ENCODE data around the gene TIE1.

TIE1 gene

DNA sequence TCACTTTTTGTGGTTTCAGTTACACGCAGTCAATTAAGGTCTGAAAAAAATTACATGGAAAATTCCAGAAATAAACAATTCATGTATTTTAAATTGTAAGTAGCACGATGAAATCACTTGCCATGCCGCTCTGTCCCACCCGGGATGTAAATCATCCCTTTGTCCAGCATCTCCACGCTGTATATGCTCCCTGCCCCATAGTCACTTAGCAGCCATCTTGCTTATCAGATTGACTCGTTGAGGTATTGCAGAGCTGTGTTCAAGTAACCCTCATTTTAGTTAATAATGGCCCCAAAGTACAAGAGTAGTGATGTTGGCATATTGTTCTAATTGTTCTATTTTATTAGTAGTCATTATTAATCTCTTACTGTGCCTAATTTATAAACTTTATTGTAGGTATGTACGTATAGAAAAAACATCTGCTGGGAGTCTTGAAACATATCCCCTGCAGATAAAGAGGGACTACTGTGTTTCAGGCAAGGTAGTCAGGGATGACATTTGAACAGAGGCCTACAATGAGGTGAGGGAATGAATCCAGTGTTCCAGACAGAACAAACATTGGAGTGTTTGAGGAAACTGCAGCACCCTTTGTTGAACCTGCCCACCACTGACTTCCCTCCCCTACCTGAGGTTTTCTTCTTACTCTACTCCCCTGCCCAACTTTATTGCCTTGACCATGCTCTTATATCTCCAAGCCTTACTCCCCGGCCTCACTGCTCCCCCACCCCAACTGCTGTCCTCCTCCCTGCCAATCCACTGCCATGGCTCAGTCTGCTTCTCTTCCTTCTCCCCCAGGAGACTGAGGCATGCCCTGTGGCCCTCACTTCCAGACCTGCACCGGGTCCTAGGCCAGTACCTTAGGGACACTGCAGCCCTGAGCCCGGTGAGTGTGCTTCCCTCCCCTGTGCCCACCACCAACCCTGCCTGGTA lies 50.9 kb downstream of the TIE1 start:
- no peaks in the 10 kb centered on the region for H3K9me3 ChIP-seq (ENCODE audit: control insufficient read depth, low read length)
- no peaks in the 10 kb centered on the region for H3K36me3 ChIP-seq (ENCODE audit: control insufficient read depth, insufficient read depth, low read length)
- H3K27me3 ChIP-seq (ENCODE audit: control insufficient read depth, insufficient read depth, low read length, poor library complexity, severe bottlenecking), result no peaks in the 10 kb centered on the region
- H3K4me1 ChIP-seq (ENCODE audit: control insufficient read depth, insufficient read depth, low read length), result peaks cover 21% of the 10 kb centered on the region
- no peak overlapping the region for H3K27ac ChIP-seq (ENCODE audit: insufficient read depth, low read depth, low read length, poor library complexity, severe bottlenecking)
- H3K4me3 ChIP-seq (ENCODE audit: insufficient read depth, low read depth, low read length), result no peak overlapping the region
- WGBS, 2 experiments, result 94 to 95% methylated on average over 9 to 10 of the region's 10 CpGs

DNA sequence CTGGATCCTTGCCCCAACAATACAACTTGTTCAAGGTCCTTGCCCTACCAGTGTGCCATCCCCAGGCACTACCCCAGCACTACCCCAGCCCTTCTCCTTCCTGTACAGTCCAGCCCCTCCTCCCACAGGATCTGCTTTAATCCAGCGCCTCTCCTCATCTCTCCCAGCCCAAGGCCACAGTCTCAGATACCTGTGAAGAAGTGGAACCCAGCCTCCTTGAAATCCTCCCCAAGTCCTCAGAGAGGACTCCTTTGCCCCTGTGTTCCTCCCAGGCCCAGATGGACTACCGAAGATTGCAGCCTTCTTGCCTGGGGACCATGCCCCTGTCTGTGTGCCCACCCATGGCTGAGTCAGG lies 51.5 kb downstream of the TIE1 start:
- no peak overlapping the region for H3K27ac ChIP-seq (ENCODE audit: insufficient read depth, low read depth, low read length, poor library complexity, severe bottlenecking)
- peaks cover 18% of the 10 kb centered on the region for H3K4me1 ChIP-seq (ENCODE audit: control insufficient read depth, insufficient read depth, low read length)
- H3K4me3 ChIP-seq (ENCODE audit: insufficient read depth, low read depth, low read length), result no peak overlapping the region
- no peaks in the 10 kb centered on the region for H3K9me3 ChIP-seq (ENCODE audit: control insufficient read depth, low read length)
- H3K27me3 ChIP-seq (ENCODE audit: control insufficient read depth, insufficient read depth, low read length, poor library complexity, severe bottlenecking), result no peaks in the 10 kb centered on the region
- WGBS, 2 experiments, result 85 to 93% methylated on average over 2 of the region's 2 CpGs
- no peaks in the 10 kb centered on the region for H3K36me3 ChIP-seq (ENCODE audit: control insufficient read depth, insufficient read depth, low read length)

DNA sequence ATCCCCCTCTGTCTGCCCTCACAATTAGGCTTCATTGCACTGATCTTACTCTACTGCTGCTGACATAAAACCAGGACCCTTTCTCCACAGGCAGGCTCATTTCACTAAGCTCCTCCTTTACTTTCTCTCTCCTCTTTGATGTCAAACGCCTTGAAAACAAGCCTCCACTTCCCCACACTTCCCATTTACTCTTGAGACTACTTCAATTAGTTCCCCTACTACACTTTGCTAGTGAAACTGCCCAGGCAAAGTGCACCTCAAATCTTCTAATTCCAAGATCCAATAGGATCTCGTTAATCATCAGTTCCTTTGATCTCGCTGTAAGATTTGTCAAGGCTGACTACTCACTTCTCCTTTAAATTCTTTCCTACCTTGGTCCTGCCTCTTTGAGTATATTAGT lies 52.1 kb downstream of the TIE1 start:
- WGBS, 2 experiments, result 64 to 76% methylated on average over 3 of the region's 3 CpGs
- Histone ChIP-seq H3K9me3 (ENCODE audit: control insufficient read depth, low read length) (no peaks in the 10 kb centered on the region), H3K27ac (ENCODE audit: insufficient read depth, low read depth, low read length, poor library complexity, severe bottlenecking) (no peak overlapping the region), H3K36me3 (ENCODE audit: control insufficient read depth, insufficient read depth, low read length) (no peaks in the 10 kb centered on the region), H3K27me3 (ENCODE audit: control insufficient read depth, insufficient read depth, low read length, poor library complexity, severe bottlenecking) (no peaks in the 10 kb centered on the region), H3K4me1 (ENCODE audit: control insufficient read depth, insufficient read depth, low read length) (peaks cover 18% of the 10 kb centered on the region), H3K4me3 (ENCODE audit: insufficient read depth, low read depth, low read length) (no peak overlapping the region)

DNA sequence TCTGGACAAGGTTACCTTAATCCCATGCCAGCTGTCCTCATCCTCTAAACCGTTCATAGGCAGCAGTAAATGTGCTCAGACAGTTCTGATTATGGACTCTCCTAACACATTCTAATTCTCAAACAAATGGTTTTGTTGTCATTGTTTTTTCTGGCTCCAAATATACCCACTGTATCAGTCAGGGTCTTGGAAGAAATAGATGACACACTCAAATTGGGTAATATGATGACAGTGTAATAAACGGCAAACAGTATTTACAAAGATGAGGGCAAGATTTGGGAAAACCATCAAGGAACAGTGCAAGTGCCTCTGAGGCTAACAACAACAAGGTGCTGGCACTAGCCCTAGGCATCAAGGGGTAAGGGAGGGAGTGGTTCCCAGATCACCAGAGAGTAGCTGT lies 53.7 kb downstream of the TIE1 start:
- WGBS, 2 experiments, result 70 to 80% methylated on average over 2 of the region's 2 CpGs
- H3K27ac ChIP-seq (ENCODE audit: insufficient read depth, low read depth, low read length, poor library complexity, severe bottlenecking), result no peak overlapping the region

DNA sequence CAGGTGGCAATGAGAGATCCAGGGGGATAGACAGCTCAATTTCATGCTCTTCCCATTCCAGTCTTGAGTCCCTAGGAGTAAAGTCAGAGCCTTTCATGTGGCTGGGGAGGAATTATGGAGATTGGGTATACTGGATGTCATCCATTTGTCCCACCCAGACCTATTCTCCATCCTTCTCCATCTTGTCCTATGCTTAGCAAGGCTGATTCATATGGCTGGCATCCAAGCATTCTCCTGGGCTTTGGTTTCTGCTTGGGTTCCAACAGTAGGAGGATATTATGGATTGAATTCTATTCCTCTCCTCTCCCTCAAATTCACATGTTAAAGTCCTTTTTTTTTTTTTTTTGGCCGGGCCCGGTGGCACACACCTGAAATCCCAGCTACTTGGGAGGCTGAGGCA lies 54.2 kb downstream of the TIE1 start:
- 77% methylated on average over 2 of the region's 2 CpGs; no CpG with 5 or more reads in 1 of the 2 experiments for WGBS, 2 experiments
- Histone ChIP-seq H3K36me3 (ENCODE audit: control insufficient read depth, insufficient read depth, low read length) (peaks cover under 1% of the 10 kb centered on the region), H3K4me1 (ENCODE audit: control insufficient read depth, insufficient read depth, low read length) (peaks cover 19% of the 10 kb centered on the region), H3K27ac (ENCODE audit: insufficient read depth, low read depth, low read length, poor library complexity, severe bottlenecking) (no peak overlapping the region), H3K27me3 (ENCODE audit: control insufficient read depth, insufficient read depth, low read length, poor library complexity, severe bottlenecking) (no peaks in the 10 kb centered on the region), H3K4me3 (ENCODE audit: insufficient read depth, low read depth, low read length) (no peak overlapping the region), H3K9me3 (ENCODE audit: control insufficient read depth, low read length) (no peaks in the 10 kb centered on the region)

More for the DNA sequence above, 53.7 kb downstream of the TIE1 start:
- H3K9me3 ChIP-seq (ENCODE audit: control insufficient read depth, low read length), result no peaks in the 10 kb centered on the region
- no peaks in the 10 kb centered on the region for H3K36me3 ChIP-seq (ENCODE audit: control insufficient read depth, insufficient read depth, low read length)
- H3K4me1 ChIP-seq (ENCODE audit: control insufficient read depth, insufficient read depth, low read length), result peaks cover 18% of the 10 kb centered on the region
- no peak overlapping the region for H3K4me3 ChIP-seq (ENCODE audit: insufficient read depth, low read depth, low read length)
- H3K27me3 ChIP-seq (ENCODE audit: control insufficient read depth, insufficient read depth, low read length, poor library complexity, severe bottlenecking), result no peaks in the 10 kb centered on the region

DNA sequence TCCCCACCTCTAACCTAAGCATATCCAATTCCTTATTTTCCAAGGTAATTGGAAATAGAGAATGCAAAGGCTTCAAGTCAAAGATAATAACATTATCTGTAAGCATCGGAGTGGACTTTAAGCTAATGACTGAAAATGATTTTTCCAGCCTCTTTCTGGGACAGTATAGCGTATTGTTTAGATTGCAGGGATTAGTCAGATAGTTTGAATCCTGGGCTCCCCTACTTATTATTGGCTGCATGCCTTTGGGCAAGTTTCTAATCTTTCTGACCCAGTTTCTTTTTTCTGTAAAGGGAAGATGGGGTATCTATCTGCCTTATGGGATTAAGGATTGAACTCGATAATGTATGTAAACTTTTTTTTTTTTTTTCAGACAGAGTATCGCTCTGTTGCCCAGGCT lies 56.5 kb downstream of the TIE1 start:
- Histone ChIP-seq H3K4me3 (ENCODE audit: insufficient read depth, low read depth, low read length) (no peak overlapping the region), H3K4me1 (ENCODE audit: control insufficient read depth, insufficient read depth, low read length) (peaks cover 20% of the 10 kb centered on the region), H3K9me3 (ENCODE audit: control insufficient read depth, low read length) (no peaks in the 10 kb centered on the region), H3K27ac (ENCODE audit: insufficient read depth, low read depth, low read length, poor library complexity, severe bottlenecking) (no peak overlapping the region), H3K36me3 (ENCODE audit: control insufficient read depth, insufficient read depth, low read length) (peaks cover 17% of the 10 kb centered on the region), H3K27me3 (ENCODE audit: control insufficient read depth, insufficient read depth, low read length, poor library complexity, severe bottlenecking) (no peaks in the 10 kb centered on the region)
- WGBS, 2 experiments, result 91 to 92% methylated on average over 4 of the region's 4 CpGs

DNA sequence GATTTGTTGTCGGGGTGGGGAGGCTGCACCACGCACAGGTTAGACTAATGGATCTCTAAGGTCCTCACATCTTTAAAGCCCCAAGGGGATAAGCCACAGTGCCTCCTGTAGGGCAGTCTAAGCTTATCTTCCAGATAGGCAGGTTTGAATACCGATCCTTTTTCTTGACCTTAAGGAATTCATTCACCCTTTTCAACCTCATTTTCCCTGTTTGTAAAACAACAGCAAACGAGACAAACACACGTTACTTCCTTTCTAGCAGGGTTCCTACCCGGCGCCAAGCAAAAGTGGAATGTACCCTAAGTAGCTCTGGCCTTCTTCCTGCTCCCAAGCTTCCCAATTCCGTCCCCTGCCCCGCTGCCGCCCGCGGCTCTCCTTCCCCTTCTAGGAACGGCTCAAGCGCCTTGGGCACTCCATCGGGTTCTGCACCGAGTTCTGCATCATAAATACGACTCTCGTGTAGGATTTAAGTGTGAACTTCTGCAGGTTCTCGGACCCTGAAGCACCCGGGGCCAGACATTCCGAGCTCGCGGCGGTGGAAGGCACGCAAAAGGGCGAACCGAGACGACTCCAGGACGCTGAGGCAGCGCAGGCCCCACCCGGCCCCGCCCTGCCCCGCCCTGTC lies 57.5 kb downstream of the TIE1 start:
- 1% methylated on average over 33 of the region's 33 CpGs for WGBS, 2 experiments
- H3K4me3 ChIP-seq (ENCODE audit: insufficient read depth, low read depth, low read length), result peak overlapping the region; percentile 87
- peaks cover 18% of the 10 kb centered on the region for H3K36me3 ChIP-seq (ENCODE audit: control insufficient read depth, insufficient read depth, low read length)
- H3K9me3 ChIP-seq (ENCODE audit: control insufficient read depth, low read length), result no peaks in the 10 kb centered on the region
- peak overlapping the region; percentile 97 for H3K27ac ChIP-seq (ENCODE audit: insufficient read depth, low read depth, low read length, poor library complexity, severe bottlenecking)
- no peaks in the 10 kb centered on the region for H3K27me3 ChIP-seq (ENCODE audit: control insufficient read depth, insufficient read depth, low read length, poor library complexity, severe bottlenecking)
- H3K4me1 ChIP-seq (ENCODE audit: control insufficient read depth, insufficient read depth, low read length), result peaks cover 13% of the 10 kb centered on the region

DNA sequence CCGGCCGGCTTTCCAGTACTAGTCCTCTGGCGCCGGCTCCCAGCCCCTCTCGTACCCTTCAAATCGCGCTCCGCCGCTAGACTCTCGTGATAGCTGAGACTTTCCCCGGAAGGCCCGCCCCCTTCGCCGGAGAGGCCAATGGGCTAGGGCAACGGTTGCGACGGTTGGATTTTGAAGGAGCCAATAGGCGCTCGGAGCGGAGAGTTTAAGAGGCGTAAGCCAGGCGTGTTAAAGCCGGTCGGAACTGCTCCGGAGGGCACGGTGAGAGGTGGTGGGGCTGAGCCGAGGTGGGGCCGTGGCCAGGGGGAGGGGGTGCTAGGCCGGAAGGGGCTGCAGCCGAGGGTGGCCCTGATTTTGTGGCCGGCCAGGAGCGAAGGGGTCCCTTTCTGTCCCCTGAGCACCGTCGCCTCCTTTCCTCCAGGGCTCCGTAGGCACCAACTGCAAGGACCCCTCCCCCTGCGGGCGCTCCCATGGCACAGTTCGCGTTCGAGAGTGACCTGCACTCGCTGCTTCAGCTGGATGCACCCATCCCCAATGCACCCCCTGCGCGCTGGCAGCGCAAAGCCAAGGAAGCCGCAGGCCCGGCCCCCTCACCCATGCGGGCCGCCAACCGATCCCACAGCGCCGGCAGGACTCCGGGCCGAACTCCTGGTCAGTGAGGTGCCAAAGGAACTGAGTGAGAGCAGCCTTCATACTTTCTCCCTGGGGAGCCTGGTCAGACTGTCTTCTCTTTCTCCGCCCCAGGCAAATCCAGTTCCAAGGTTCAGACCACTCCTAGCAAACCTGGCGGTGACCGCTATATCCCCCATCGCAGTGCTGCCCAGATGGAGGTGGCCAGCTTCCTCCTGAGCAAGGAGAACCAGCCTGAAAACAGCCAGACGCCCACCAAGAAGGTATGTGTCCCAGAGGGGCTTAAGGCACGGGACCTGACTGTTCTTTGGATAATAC lies 58.2 kb downstream of the TIE1 start, which contains the start of gene CDC20:
Gene CDC20, plus strand, starts transcription at position 236 of the 948 bp plus-strand sequence. Its CDS starts 235 bp downstream, at position 471.
- Histone ChIP-seq H3K9me3 (ENCODE audit: control insufficient read depth, low read length) (no peaks in the 10 kb centered on the region), H3K27ac (ENCODE audit: insufficient read depth, low read depth, low read length, poor library complexity, severe bottlenecking) (peak within 1 kb of the TSS; percentile 97), H3K4me1 (ENCODE audit: control insufficient read depth, insufficient read depth, low read length) (peaks cover 13% of the 10 kb centered on the region), H3K4me3 (ENCODE audit: insufficient read depth, low read depth, low read length) (peak within 1 kb of the TSS; percentile 87), H3K27me3 (ENCODE audit: control insufficient read depth, insufficient read depth, low read length, poor library complexity, severe bottlenecking) (no peaks in the 10 kb centered on the region), H3K36me3 (ENCODE audit: control insufficient read depth, insufficient read depth, low read length) (peaks cover 18% of the 10 kb centered on the region)
- 1% methylated on average over 59 of the region's 59 CpGs for WGBS, 2 experiments

DNA sequence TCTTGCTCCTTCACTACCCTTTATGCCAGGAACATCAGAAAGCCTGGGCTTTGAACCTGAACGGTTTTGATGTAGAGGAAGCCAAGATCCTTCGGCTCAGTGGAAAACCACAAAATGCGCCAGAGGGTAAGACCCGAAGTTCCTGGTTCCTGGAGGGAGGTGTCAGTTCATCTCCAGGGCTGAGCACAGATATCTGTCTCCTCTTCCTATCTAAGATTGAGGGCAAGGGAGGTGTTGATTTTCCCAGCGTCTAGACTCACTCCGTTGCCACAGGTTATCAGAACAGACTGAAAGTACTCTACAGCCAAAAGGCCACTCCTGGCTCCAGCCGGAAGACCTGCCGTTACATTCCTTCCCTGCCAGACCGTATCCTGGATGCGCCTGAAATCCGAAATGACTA lies 58.9 kb downstream of the TIE1 start:
- Histone ChIP-seq H3K27me3 (ENCODE audit: control insufficient read depth, insufficient read depth, low read length, poor library complexity, severe bottlenecking) (no peaks in the 10 kb centered on the region), H3K4me3 (ENCODE audit: insufficient read depth, low read depth, low read length) (peak overlapping the region; percentile 87), H3K36me3 (ENCODE audit: control insufficient read depth, insufficient read depth, low read length) (peaks cover 18% of the 10 kb centered on the region), H3K27ac (ENCODE audit: insufficient read depth, low read depth, low read length, poor library complexity, severe bottlenecking) (no peak overlapping the region), H3K9me3 (ENCODE audit: control insufficient read depth, low read length) (no peaks in the 10 kb centered on the region), H3K4me1 (ENCODE audit: control insufficient read depth, insufficient read depth, low read length) (peaks cover 13% of the 10 kb centered on the region)
- 67 to 70% methylated on average over 11 of the region's 11 CpGs for WGBS, 2 experiments
